ENCODE measurements around the gene MTCP1. TPM values are rescaled to one million over a fixed set of nuclear protein-coding genes. Genes with fewer than 3 reads are reported as not detected.

Gene MTCP1
- total and polyA plus RNA-seq, 2 donors (not counting 1 experiment from before 2014, with no cell fraction given) = 10.6 to 16.0 TPM

GRCh38 chrX:155112171-155112570 is 41.2 kb upstream of the MTCP1 start:
- Histone ChIP-seq H3K27me3 (ENCODE audit: control insufficient read depth, insufficient read depth, low read length) (no peaks in the 10 kb centered on the region), H3K36me3 (ENCODE audit: control insufficient read depth, insufficient read depth, low read length) (no peaks in the 10 kb centered on the region), H3K9me3 (ENCODE audit: control insufficient read depth, insufficient read depth, low read depth, low read length) (no peaks in the 10 kb centered on the region), H4K20me1 (ENCODE audit: control insufficient read depth, extremely low read depth, insufficient read depth, low read length) (no peaks in the 10 kb centered on the region), H3K4me2 (ENCODE audit: extremely low read depth, insufficient read depth, low read length) (no peak overlapping the region), H2AFZ (ENCODE audit: low read length) (no peak overlapping the region), H3K9ac (ENCODE audit: insufficient read depth, low read length) (no peak overlapping the region), H3K4me1 (ENCODE audit: control insufficient read depth, extremely low read depth, insufficient read depth, low read length) (no peaks in the 10 kb centered on the region), H3K27ac (ENCODE audit: insufficient read depth, low read length) (no peak overlapping the region), H3K79me2 (ENCODE audit: control insufficient read depth, insufficient read depth, low read length) (no peaks in the 10 kb centered on the region), H3K4me3 (replicated peaks in 1 of 4; ENCODE audit: control extremely low read depth in 1 of 4, insufficient read depth in 1 of 4, low read depth in 3 of 4, low read length in 4 of 4) (no peak overlapping the region)
- no peak for DNase-seq (ENCODE audit: low read depth in 2 of 2)
- TF ChIP-seq, protein P1, sequence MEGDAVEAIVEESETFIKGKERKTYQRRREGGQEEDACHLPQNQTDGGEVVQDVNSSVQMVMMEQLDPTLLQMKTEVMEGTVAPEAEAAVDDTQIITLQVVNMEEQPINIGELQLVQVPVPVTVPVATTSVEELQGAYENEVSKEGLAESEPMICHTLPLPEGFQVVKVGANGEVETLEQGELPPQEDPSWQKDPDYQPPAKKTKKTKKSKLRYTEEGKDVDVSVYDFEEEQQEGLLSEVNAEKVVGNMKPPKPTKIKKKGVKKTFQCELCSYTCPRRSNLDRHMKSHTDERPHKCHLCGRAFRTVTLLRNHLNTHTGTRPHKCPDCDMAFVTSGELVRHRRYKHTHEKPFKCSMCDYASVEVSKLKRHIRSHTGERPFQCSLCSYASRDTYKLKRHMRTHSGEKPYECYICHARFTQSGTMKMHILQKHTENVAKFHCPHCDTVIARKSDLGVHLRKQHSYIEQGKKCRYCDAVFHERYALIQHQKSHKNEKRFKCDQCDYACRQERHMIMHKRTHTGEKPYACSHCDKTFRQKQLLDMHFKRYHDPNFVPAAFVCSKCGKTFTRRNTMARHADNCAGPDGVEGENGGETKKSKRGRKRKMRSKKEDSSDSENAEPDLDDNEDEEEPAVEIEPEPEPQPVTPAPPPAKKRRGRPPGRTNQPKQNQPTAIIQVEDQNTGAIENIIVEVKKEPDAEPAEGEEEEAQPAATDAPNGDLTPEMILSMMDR (conservative IDR thresholded peaks at IDR 0.05 in 1 of 2, IDR thresholded peaks at IDR 0.05 in 1 of 2; ENCODE audit: low read depth in 1 of 2, low read length in 2 of 2) = no peak
- no peak for TF ChIP-seq EZH2 (IDR thresholded peaks at IDR 0.05; ENCODE audit: low read length, missing control alignments)

DNA sequence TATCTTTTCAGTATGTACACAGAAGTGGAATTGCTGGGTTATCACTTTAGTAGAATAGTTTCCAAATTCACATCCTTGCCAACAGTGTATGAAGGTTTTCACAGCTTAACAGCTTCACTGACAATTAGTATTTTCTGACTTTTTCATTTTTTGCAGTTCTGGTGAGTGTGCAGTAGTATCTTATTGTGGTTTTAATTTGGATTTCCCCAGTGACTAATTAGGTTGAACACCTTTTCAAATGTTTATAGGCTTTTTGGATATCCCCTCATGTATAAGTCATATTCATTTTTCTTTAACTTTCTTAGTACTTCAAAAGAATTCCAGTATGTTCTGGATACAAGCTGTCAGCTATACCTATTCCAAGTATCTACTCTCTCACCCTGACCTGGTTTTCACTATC is 37.5 kb upstream of the MTCP1 start:
- no peaks in the 10 kb centered on the region for H3K79me2 ChIP-seq (ENCODE audit: control insufficient read depth, insufficient read depth, low read length)
- no peak overlapping the region for H3K27ac ChIP-seq (ENCODE audit: insufficient read depth, low read length)
- no peaks in the 10 kb centered on the region for H4K20me1 ChIP-seq (ENCODE audit: control insufficient read depth, extremely low read depth, insufficient read depth, low read length)
- H3K4me2 ChIP-seq (ENCODE audit: extremely low read depth, insufficient read depth, low read length) = no peak overlapping the region
- H3K9ac ChIP-seq (ENCODE audit: insufficient read depth, low read length) = no peak overlapping the region
- DNase-seq (ENCODE audit: low read depth in 2 of 2) = no peak
- no peaks in the 10 kb centered on the region for H3K9me3 ChIP-seq (ENCODE audit: control insufficient read depth, insufficient read depth, low read depth, low read length)
- TF ChIP-seq EZH2 (IDR thresholded peaks at IDR 0.05; ENCODE audit: low read length, missing control alignments) = no peak
- TF ChIP-seq, protein P1 (conservative IDR thresholded peaks at IDR 0.05 in 1 of 2, IDR thresholded peaks at IDR 0.05 in 1 of 2; ENCODE audit: low read depth in 1 of 2, low read length in 2 of 2) = no peak
- no peak overlapping the region for H3K4me3 ChIP-seq (replicated peaks in 1 of 4; ENCODE audit: control extremely low read depth in 1 of 4, insufficient read depth in 1 of 4, low read depth in 3 of 4, low read length in 4 of 4)
- no peaks in the 10 kb centered on the region for H3K27me3 ChIP-seq (ENCODE audit: control insufficient read depth, insufficient read depth, low read length)
- H2AFZ ChIP-seq (ENCODE audit: low read length) = no peak overlapping the region
- no peaks in the 10 kb centered on the region for H3K4me1 ChIP-seq (ENCODE audit: control insufficient read depth, extremely low read depth, insufficient read depth, low read length)
- no peaks in the 10 kb centered on the region for H3K36me3 ChIP-seq (ENCODE audit: control insufficient read depth, insufficient read depth, low read length)

- no peaks in the 10 kb centered on the region for H3K79me2 ChIP-seq (ENCODE audit: control insufficient read depth, insufficient read depth, low read length)
- H3K27me3 ChIP-seq (ENCODE audit: control insufficient read depth, insufficient read depth, low read length) = no peaks in the 10 kb centered on the region
- no peak for TF ChIP-seq EZH2 (IDR thresholded peaks at IDR 0.05; ENCODE audit: low read length, missing control alignments)
- TF ChIP-seq, protein P1 (conservative IDR thresholded peaks at IDR 0.05 in 1 of 2, IDR thresholded peaks at IDR 0.05 in 1 of 2; ENCODE audit: low read depth in 1 of 2, low read length in 2 of 2) = no peak
- no peaks in the 10 kb centered on the region for H3K36me3 ChIP-seq (ENCODE audit: control insufficient read depth, insufficient read depth, low read length)
- H3K27ac ChIP-seq (ENCODE audit: insufficient read depth, low read length) = no peak overlapping the region
- no peaks in the 10 kb centered on the region for H3K4me1 ChIP-seq (ENCODE audit: control insufficient read depth, extremely low read depth, insufficient read depth, low read length)
- no peak for DNase-seq (ENCODE audit: low read depth in 2 of 2)
- no peaks in the 10 kb centered on the region for H3K9me3 ChIP-seq (ENCODE audit: control insufficient read depth, insufficient read depth, low read depth, low read length)
- H3K4me2 ChIP-seq (ENCODE audit: extremely low read depth, insufficient read depth, low read length) = no peak overlapping the region
- no peak overlapping the region for H3K9ac ChIP-seq (ENCODE audit: insufficient read depth, low read length)
- no peak overlapping the region for H3K4me3 ChIP-seq (replicated peaks in 1 of 4; ENCODE audit: control extremely low read depth in 1 of 4, insufficient read depth in 1 of 4, low read depth in 3 of 4, low read length in 4 of 4)
- H2AFZ ChIP-seq (ENCODE audit: low read length) = no peak overlapping the region
- no peaks in the 10 kb centered on the region for H4K20me1 ChIP-seq (ENCODE audit: control insufficient read depth, extremely low read depth, insufficient read depth, low read length)
These were observed 35.0 kb upstream of the MTCP1 start for GRCh38 chrX:155105919-155106318.
